ENCODE results near the gene ZBED3.

GRCh38 chr5:77101298-77101697, 14.2 kb upstream of the ZBED3 start:
- TF ChIP-seq POLR2AphosphoS5 (IDR thresholded peaks at IDR 0.05) (no peak), CTCF (IDR thresholded peaks at IDR 0.05) (no peak)

Data from esophagus muscularis mucosa (tissue), 3 donors.